Stimulated activated CD8-positive, alpha-beta memory T cell treated with anti-CD3 and anti-CD28 coated beads, Interleukin-12 subunit alpha, Interleukin-12 subunit beta, amount 100 ng/mL, for 24 hours (primary cell): Measurements from ENCODE around the gene CHMP1B.
"Not testable (repeated sequence)": the region's sequence is repeated elsewhere in the genome, so short reads cannot be mapped to it uniquely, and the experiment has no call there.

Source experiments
- DNase-seq: peaks from one replicate; pipeline ENCODE4 v3.0.0-alpha.2; 2020; ENCODE audit errors: extremely low read depth

The CHMP1B gene

GRCh38 chr18:11840493-11840892 is 10.7 kb upstream of the CHMP1B start:
- no peak for DNase-seq

- DNase-seq, result no peak
Observed at GRCh38 chr18:11842562-11842961, 8.7 kb upstream of the CHMP1B start.

GRCh38 chr18:11844436-11844835 is 6.8 kb upstream of the CHMP1B start:
- no peak for DNase-seq

- DNase-seq, result no peak
Observed at GRCh38 chr18:11845654-11846053, 5.6 kb upstream of the CHMP1B start.

GRCh38 chr18:11847811-11848210 is 3.4 kb upstream of the CHMP1B start:
- no peak for DNase-seq

GRCh38 chr18:11849279-11849678 is 1.9 kb upstream of the CHMP1B start:
- DNase-seq, result no peak

- peak; percentile 12 for DNase-seq
Observed at GRCh38 chr18:11849841-11850634, 1.2 kb upstream of the CHMP1B start.

GRCh38 chr18:11850821-11851145 is 430 bp upstream of the CHMP1B start:
- DNase-seq, result no peak

GRCh38 chr18:11851806-11852337 is 659 bp downstream of the CHMP1B start:
- DNase-seq, result no peak

GRCh38 chr18:11854554-11854953 is 3.3 kb downstream of the CHMP1B start:
- not testable (repeated sequence) for DNase-seq

- no peak for DNase-seq
Observed at GRCh38 chr18:11857177-11857887, 6.1 kb downstream of the CHMP1B start.

GRCh38 chr18:11859282-11859830 is 8.1 kb downstream of the CHMP1B start:
- DNase-seq, result no peak

GRCh38 chr18:11859903-11860407 is 8.7 kb downstream of the CHMP1B start:
- DNase-seq, result no peak

GRCh38 chr18:11860594-11861450 is 9.6 kb downstream of the CHMP1B start:
- no peak for DNase-seq

GRCh38 chr18:11861583-11862288 is 10.5 kb downstream of the CHMP1B start:
- no peak for DNase-seq

- no peak for DNase-seq
Observed at GRCh38 chr18:11862468-11863137, 11.4 kb downstream of the CHMP1B start.

- DNase-seq, result no peak
Observed at GRCh38 chr18:11864471-11864870, 13.3 kb downstream of the CHMP1B start.

GRCh38 chr18:11865071-11865470 is 13.9 kb downstream of the CHMP1B start:
- no peak for DNase-seq

GRCh38 chr18:11866329-11866728 is 15.1 kb downstream of the CHMP1B start:
- no peak for DNase-seq

GRCh38 chr18:11866764-11867163 is 15.6 kb downstream of the CHMP1B start:
- DNase-seq, result no peak
